Measurements from ENCODE around the gene CWC25. TPM values are rescaled to one million over a fixed set of nuclear protein-coding genes. Genes with fewer than 3 reads are reported as not detected.

Gene CWC25
- total RNA-seq, 4 donors from 2014 or later = 9.4 to 25.9 (median 16.8) TPM

- TF ChIP-seq POLR2A (IDR thresholded peaks at IDR 0.05) (no peak), CTCF (IDR thresholded peaks at IDR 0.05) (no peak)
- peaks cover 20 to 67% (median 42%) of the 10 kb centered on the region in 3 donors for H3K36me3 ChIP-seq
- H3K9me3 ChIP-seq = no peaks in the 10 kb centered on the region
- 63 to 72% methylated on average over 7 of the region's 7 CpGs for WGBS, 2 donors
- no peak overlapping the region for H3K27ac ChIP-seq
- no peak for DNase-seq
- intact Hi-C loops (cut with DNase I) = no loop called here
- peaks cover 8 to 43% (median 23%) of the 10 kb centered on the region in 3 donors for H3K4me1 ChIP-seq
- H3K27me3 ChIP-seq = no peaks in the 10 kb centered on the region
- peak overlapping the region in 1 of 4 donors; percentile 7 for H3K4me3 ChIP-seq
Measured at GRCh38 chr17:38850374-38850773, 25.3 kb upstream of the CWC25 start.

- Histone ChIP-seq H3K27me3 (no peaks in the 10 kb centered on the region), H3K4me3 (no peak overlapping the region), H3K4me1 (peaks cover 8 to 44% (median 23%) of the 10 kb centered on the region in 3 donors), H3K27ac (no peak overlapping the region), H3K9me3 (no peaks in the 10 kb centered on the region), H3K36me3 (peaks cover 20 to 67% (median 42%) of the 10 kb centered on the region in 3 donors)
- intact Hi-C loops (cut with DNase I) = no loop called here
- no peak for DNase-seq
- WGBS, 2 donors = 80 to 81% methylated on average over 12 to 16 of the region's 16 CpGs
- no peak for TF ChIP-seq CTCF (IDR thresholded peaks at IDR 0.05)
- TF ChIP-seq POLR2A (IDR thresholded peaks at IDR 0.05) = no peak
Measured at GRCh38 chr17:38848939-38849605, 24.0 kb upstream of the CWC25 start.

GRCh38 chr17:38848557-38848891, 23.4 kb upstream of the CWC25 start:
- Histone ChIP-seq H3K27ac (no peak overlapping the region), H3K36me3 (peaks cover 20 to 67% (median 42%) of the 10 kb centered on the region in 3 donors), H3K27me3 (no peaks in the 10 kb centered on the region), H3K4me1 (peaks cover 8 to 42% (median 23%) of the 10 kb centered on the region in 3 donors), H3K9me3 (no peaks in the 10 kb centered on the region), H3K4me3 (no peak overlapping the region)
- 100% methylated on average over 1 of the region's 1 CpG for WGBS, 2 donors
- intact Hi-C loops (cut with DNase I) = no loop called here
- no peak for TF ChIP-seq POLR2A (IDR thresholded peaks at IDR 0.05)
- DNase-seq = no peak

GRCh38 chr17:38844261-38844757, 19.2 kb upstream of the CWC25 start:
- peak overlapping the region in 3 of 4 donors; percentile 6 to 33 (median 27) for H3K27ac ChIP-seq
- intact Hi-C loops (cut with DNase I) = no loop called here
- no peak for TF ChIP-seq POLR2A (IDR thresholded peaks at IDR 0.05)
- peaks cover 16 to 31% (median 19%) of the 10 kb centered on the region in 3 donors for H3K36me3 ChIP-seq
- no peaks in the 10 kb centered on the region for H3K27me3 ChIP-seq
- peaks cover 0 to 8% (median 0%) of the 10 kb centered on the region in 3 donors for H3K4me1 ChIP-seq
- DNase-seq = no peak
- WGBS, 2 donors = 9 to 45% methylated on average over 12 to 13 of the region's 13 CpGs
- no peaks in the 10 kb centered on the region for H3K9me3 ChIP-seq
- H3K4me3 ChIP-seq = no peak overlapping the region

- DNase-seq = no peak
- Histone ChIP-seq H3K4me1 (peaks cover 15 to 38% (median 15%) of the 10 kb centered on the region in 3 donors), H3K4me3 (peak overlapping the region; percentile 82 to 98 (median 88)), H3K27ac (peak overlapping the region; percentile 96 to 100 (median 98)), H3K27me3 (no peaks in the 10 kb centered on the region), H3K36me3 (peaks cover 0 to 14% (median under 1%) of the 10 kb centered on the region in 3 donors), H3K9me3 (no peaks in the 10 kb centered on the region)
- WGBS, 2 donors = 88 to 91% methylated on average over 17 of the region's 17 CpGs
- TF ChIP-seq POLR2A (IDR thresholded peaks at IDR 0.05) = no peak
- no peak for TF ChIP-seq CTCF (IDR thresholded peaks at IDR 0.05)
- intact Hi-C loops (cut with DNase I) = no loop called here
Measured at GRCh38 chr17:38825762-38826247, 684 bp upstream of the CWC25 start.

GRCh38 chr17:38815576-38816193, 9.4 kb downstream of the CWC25 start:
- H3K4me1 ChIP-seq = no peaks in the 10 kb centered on the region
- intact Hi-C loops (cut with DNase I) = no loop called here

More at GRCh38 chr17:38815576-38816193, 9.4 kb downstream of the CWC25 start:
- H3K36me3 ChIP-seq = peaks cover 20 to 100% (median 45%) of the 10 kb centered on the region in 3 donors
- WGBS, 2 donors = 67 to 72% methylated on average over 8 of the region's 8 CpGs
- TF ChIP-seq CTCF (IDR thresholded peaks at IDR 0.05) (peak in 3 of 6 experiments; percentile 12 to 30 (median 14)), POLR2A (IDR thresholded peaks at IDR 0.05) (no peak)
- DNase-seq = no peak
- H3K9me3 ChIP-seq = no peaks in the 10 kb centered on the region
- H3K27me3 ChIP-seq = no peaks in the 10 kb centered on the region
- no peak overlapping the region for H3K27ac ChIP-seq
- H3K4me3 ChIP-seq = no peak overlapping the region
